A549 (cell line): ENCODE data around the gene GPR146.

ENCODE experiments used
- CHD2 ChIP-seq: fragments of 150-350 bp; IDR thresholded peaks from 2 replicates; pipeline ENCODE4 v1.6.1; 2014; ENCODE audit warnings: low read length; ENCODE audit not compliant: partially characterized antibody
- CTCF ChIP-seq: fragments of >200 bp; sonication (Bioruptor Twin); formaldehyde crosslinking; IDR thresholded peaks from 3 replicates; pipeline ENCODE4 v1.5.1; 2016
- ELK1 ChIP-seq: fragments of 150-350 bp; IDR thresholded peaks from 2 replicates; pipeline ENCODE4 v1.6.1; 2014; ENCODE audit warnings: low read depth, mild to moderate bottlenecking, low read length
- JUN ChIP-seq, 2 experiments: fragments of >200 bp; sonication (Bioruptor Twin); formaldehyde crosslinking; IDR thresholded peaks; 2 replicates in 1 of 2; 3 replicates in 1 of 2; pipeline ENCODE4 v1.6.1; 2016 to 2017
- MAFK ChIP-seq: fragments of 450-650 bp; IDR thresholded peaks from 2 replicates; pipeline ENCODE4 v1.6.1; 2014; ENCODE audit not compliant: partially characterized antibody
- MYC ChIP-seq: IDR thresholded peaks from 2 replicates; pipeline ENCODE4 v1.6.1; 2012; ENCODE audit warnings: mild to moderate bottlenecking, inconsistent platforms, low read length, improper control_type of control experiment, borderline replicate concordance
- POLR2A ChIP-seq: IDR thresholded peaks from 2 replicates; pipeline ENCODE4 v1.6.1; 2012; ENCODE audit warnings: mild to moderate bottlenecking, low read length
- RCOR1 ChIP-seq: fragments of 150-350 bp; IDR thresholded peaks from 2 replicates; pipeline ENCODE4 v1.6.1; 2014; ENCODE audit warnings: antibody characterized with exemption, low read length, low read depth
- SMC3 ChIP-seq: fragments of >200 bp; sonication (Bioruptor Twin); formaldehyde crosslinking; IDR thresholded peaks from 3 replicates; pipeline ENCODE4 v1.6.1; 2018; ENCODE audit warnings: inconsistent platforms
- ZC3H11A ChIP-seq: fragments of 450-650 bp; IDR thresholded peaks from 2 replicates; pipeline ENCODE4 v1.6.1; 2014; ENCODE audit warnings: antibody characterized with exemption, mild to moderate bottlenecking

DNA sequence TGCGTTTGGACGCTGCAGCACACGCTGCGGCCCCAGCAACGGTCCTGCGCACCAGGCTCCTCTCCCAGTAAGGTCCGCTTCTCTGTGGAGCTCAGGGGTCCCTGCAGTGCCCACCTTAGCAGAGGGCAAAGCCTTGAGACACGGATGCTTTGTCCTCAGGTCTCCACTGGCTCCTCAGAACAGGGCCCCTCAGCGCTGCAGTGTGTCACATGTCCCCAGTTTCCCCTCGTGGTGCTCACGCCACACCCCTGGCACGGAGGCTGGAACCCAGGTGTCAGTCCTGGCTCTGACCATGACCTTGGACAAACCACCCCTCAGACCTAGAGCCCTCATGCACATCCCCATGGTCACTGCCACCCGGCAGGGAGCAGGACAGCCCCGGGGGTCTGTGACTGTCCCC is 23.7 kb downstream of the GPR146 start:
- TF ChIP-seq SMC3: no peak
- no peak for TF ChIP-seq POLR2A
- TF ChIP-seq ELK1: no peak
- no peak for TF ChIP-seq MAFK
- no peak for TF ChIP-seq CTCF
- TF ChIP-seq MYC: no peak
- no peak for TF ChIP-seq RCOR1
- no peak for TF ChIP-seq CHD2
- TF ChIP-seq ZC3H11A: no peak
- no peak for TF ChIP-seq JUN (IDR thresholded peaks at IDR 0.05)
